H1 (cell line): Measurements from ENCODE around the gene ETFDH. TPM values are rescaled to one million over a fixed set of nuclear protein-coding genes. Genes with fewer than 3 reads are reported as not detected.

ENCODE experiments used
- ATF2 ChIP-seq: IDR thresholded peaks from 2 replicates; pipeline ENCODE4 v1.6.1; 2012; ENCODE audit warnings: low read length, inconsistent platforms
- BRCA1 ChIP-seq: IDR thresholded peaks from 2 replicates; pipeline ENCODE4 v1.6.1; 2012; ENCODE audit warnings: low read depth, low read length, improper control_type of control experiment
- CHD7 ChIP-seq: fragments of 300-600 bp; sonication (generic); IDR thresholded peaks from 2 replicates; pipeline ENCODE4 v1.7.1; 2012; ENCODE audit warnings: low read length, moderate library complexity, mild to moderate bottlenecking, inconsistent platforms; ENCODE audit not compliant: insufficient replicate concordance
- RXRA ChIP-seq: IDR thresholded peaks from 2 replicates; pipeline ENCODE4 v1.6.1; 2011; ENCODE audit warnings: low read depth, mild to moderate bottlenecking, low read length, moderate library complexity; ENCODE audit not compliant: insufficient read depth
- SAP30 ChIP-seq: fragments of 300-600 bp; sonication (generic); IDR thresholded peaks from 2 replicates; pipeline ENCODE4 v1.7.1; 2012; ENCODE audit warnings: low read length, moderate library complexity, mild to moderate bottlenecking, inconsistent platforms; ENCODE audit not compliant: insufficient read depth, insufficient replicate concordance
- SP2 ChIP-seq: IDR thresholded peaks from 2 replicates; pipeline ENCODE4 v1.6.1; 2012; ENCODE audit warnings: mild to moderate bottlenecking, low read length, inconsistent platforms
- SRF ChIP-seq: IDR thresholded peaks from 2 replicates; pipeline ENCODE4 v1.6.1; 2011; ENCODE audit warnings: mild to moderate bottlenecking, low read depth, low read length, moderate library complexity
- TAF7 ChIP-seq: optimal IDR thresholded peaks from 2 replicates; pipeline ENCODE3; 2011; ENCODE audit warnings: low read depth, mild to moderate bottlenecking, inconsistent platforms, low read length, moderate library complexity, borderline replicate concordance
- polyA plus RNA-seq, 7 experiments: library from polyadenylated mRNA; depleted of rRNA in 3 of 7; stranded (reverse) in 5 of 7; unstranded in 2 of 7; fragments of >200 nt in 5 of 7; fragments of 200-250 nt in 2 of 7; gene quantifications; 1 replicate in 5 of 7; 2 replicates in 1 of 7; 4 replicates in 1 of 7; pipeline versions ENCODE4 v1.2.1 to v1.2.3, GENCODE V29; 2011 to 2013; ENCODE audit warnings: missing spikeins in 2 of 7, mixed read lengths in 2 of 7
- total RNA-seq: library from RNA; stranded (reverse); fragmentation: NEBNext Ultra II Directional; extraction: Animal tissue kit (Norgen Biotek cat#: 25700); gene quantifications from 2 replicates; pipeline ENCODE4 v1.2.1, GENCODE V29; 2021

The ETFDH gene
- total and polyA plus RNA-seq, 2 of the 8 experiments (the other 6 are each of a cell fraction or from before 2014, with no cell fraction given) = 11.3 to 15.7 TPM

- TF ChIP-seq CHD7 (no peak), ATF2 (no peak), RXRA (no peak), SP2 (no peak), SAP30 (no peak), TAF7 (peak; percentile 67), BRCA1 (no peak), SRF (no peak)
Measured at GRCh38 chr4:158722917-158723793, 51.1 kb downstream of the ETFDH start, which contains the start of gene PPID (continued).
